ENCODE measurements around the gene RNASE9. TPM values are rescaled to one million over a fixed set of nuclear protein-coding genes. Genes with fewer than 3 reads are reported as not detected.

Gene RNASE9
- total RNA-seq, 1 donor, result not detected

- Histone ChIP-seq H3K27ac (ENCODE audit: low read depth, low read length) (no peak overlapping the region), H3K79me2 (ENCODE audit: insufficient read depth, low read length) (no peaks in the 10 kb centered on the region), H3K4me3 (ENCODE audit: insufficient read depth, low read length) (no peak overlapping the region), H3K4me2 (ENCODE audit: insufficient read depth, low read length) (peak overlapping the region; percentile 37), H3K9me3 (ENCODE audit: low read depth, low read length) (no peaks in the 10 kb centered on the region), H3K36me3 (ENCODE audit: insufficient read depth, low read length) (no peaks in the 10 kb centered on the region), H4K20me1 (ENCODE audit: insufficient read depth, low read length) (no peaks in the 10 kb centered on the region), H3K27me3 (ENCODE audit: insufficient read depth, low read length) (no peaks in the 10 kb centered on the region), H3K4me1 (ENCODE audit: insufficient read depth, low read length) (peaks cover 5% of the 10 kb centered on the region), H2AFZ (ENCODE audit: low read length) (no peak overlapping the region)
- TF ChIP-seq CTCF (IDR thresholded peaks at IDR 0.05; ENCODE audit: extremely low read depth, low read depth, low read length), result no peak
- no peak for DNase-seq (ENCODE audit: insufficient read length, low spot score, missing footprints)
Measured at GRCh38 chr14:20608383-20609110, 47.7 kb upstream of the RNASE9 start.

- no peaks in the 10 kb centered on the region for H3K9me3 ChIP-seq (ENCODE audit: low read depth, low read length)
- peak overlapping the region; percentile 83 for H2AFZ ChIP-seq (ENCODE audit: low read length)
- peak overlapping the region; percentile 52 for H3K4me2 ChIP-seq (ENCODE audit: insufficient read depth, low read length)
- no peaks in the 10 kb centered on the region for H3K79me2 ChIP-seq (ENCODE audit: insufficient read depth, low read length)
- no peak for TF ChIP-seq CTCF (IDR thresholded peaks at IDR 0.05; ENCODE audit: extremely low read depth, low read depth, low read length)
- H4K20me1 ChIP-seq (ENCODE audit: insufficient read depth, low read length), result no peaks in the 10 kb centered on the region
- H3K27me3 ChIP-seq (ENCODE audit: insufficient read depth, low read length), result no peaks in the 10 kb centered on the region
- peak overlapping the region; percentile 16 for H3K4me3 ChIP-seq (ENCODE audit: insufficient read depth, low read length)
- H3K27ac ChIP-seq (ENCODE audit: low read depth, low read length), result no peak overlapping the region
- peaks cover 5% of the 10 kb centered on the region for H3K4me1 ChIP-seq (ENCODE audit: insufficient read depth, low read length)
- no peaks in the 10 kb centered on the region for H3K36me3 ChIP-seq (ENCODE audit: insufficient read depth, low read length)
- DNase-seq (ENCODE audit: insufficient read length, low spot score, missing footprints), result no peak
Measured at GRCh38 chr14:20607617-20608016, 46.8 kb upstream of the RNASE9 start.

- DNase-seq (ENCODE audit: insufficient read length, low spot score, missing footprints), result no peak
Measured at GRCh38 chr14:20606902-20607242, 46.0 kb upstream of the RNASE9 start.

More at GRCh38 chr14:20606902-20607242, 46.0 kb upstream of the RNASE9 start:
- Histone ChIP-seq H3K27me3 (ENCODE audit: insufficient read depth, low read length) (no peaks in the 10 kb centered on the region), H2AFZ (ENCODE audit: low read length) (no peak overlapping the region), H3K36me3 (ENCODE audit: insufficient read depth, low read length) (no peaks in the 10 kb centered on the region), H3K4me2 (ENCODE audit: insufficient read depth, low read length) (no peak overlapping the region), H4K20me1 (ENCODE audit: insufficient read depth, low read length) (no peaks in the 10 kb centered on the region), H3K79me2 (ENCODE audit: insufficient read depth, low read length) (no peaks in the 10 kb centered on the region), H3K4me3 (ENCODE audit: insufficient read depth, low read length) (no peak overlapping the region), H3K4me1 (ENCODE audit: insufficient read depth, low read length) (peaks cover 5% of the 10 kb centered on the region), H3K9me3 (ENCODE audit: low read depth, low read length) (no peaks in the 10 kb centered on the region), H3K27ac (ENCODE audit: low read depth, low read length) (no peak overlapping the region)
- no peak for TF ChIP-seq CTCF (IDR thresholded peaks at IDR 0.05; ENCODE audit: extremely low read depth, low read depth, low read length)

All from osteoblast (primary cell).